Measurements from ENCODE around the gene CELF4.

CELF4 gene

GRCh38 chr18:37246779-37247340 is 318.7 kb downstream of the CELF4 start:
- DNase-seq = no peak

GRCh38 chr18:37244618-37245017 is 321.0 kb downstream of the CELF4 start:
- no peak for DNase-seq

GRCh38 chr18:37243741-37244140 is 321.9 kb downstream of the CELF4 start:
- no peak for DNase-seq

GRCh38 chr18:37242826-37243560 is 322.6 kb downstream of the CELF4 start:
- DNase-seq = no peak

GRCh38 chr18:37242091-37242490 is 323.5 kb downstream of the CELF4 start:
- no peak for DNase-seq

GRCh38 chr18:37238282-37239108 is 327.1 kb downstream of the CELF4 start:
- DNase-seq = no peak

- DNase-seq = no peak
Measured at GRCh38 chr18:37235583-37235982, 330.0 kb downstream of the CELF4 start.

- no peak for DNase-seq
Measured at GRCh38 chr18:37231251-37231650, 334.3 kb downstream of the CELF4 start.

- no peak for DNase-seq
Measured at GRCh38 chr18:37230768-37231167, 334.8 kb downstream of the CELF4 start.

GRCh38 chr18:37225279-37225678 is 340.3 kb downstream of the CELF4 start:
- DNase-seq = no peak

GRCh38 chr18:37222999-37223378 is 342.6 kb downstream of the CELF4 start:
- DNase-seq = no peak

- no peak for DNase-seq
Measured at GRCh38 chr18:37222354-37222998, 343.1 kb downstream of the CELF4 start.

- no peak for DNase-seq
Measured at GRCh38 chr18:37219257-37219656, 346.3 kb downstream of the CELF4 start.

GRCh38 chr18:37218022-37218590 is 347.5 kb downstream of the CELF4 start:
- no peak for DNase-seq

- DNase-seq = no peak
Measured at GRCh38 chr18:37210781-37211180, 354.8 kb downstream of the CELF4 start.

- no peak for DNase-seq
Measured at GRCh38 chr18:37207343-37207742, 358.3 kb downstream of the CELF4 start.

GRCh38 chr18:37199741-37200140 is 365.9 kb downstream of the CELF4 start:
- DNase-seq = no peak

Data from right forelimb (tissue), 1 donor.